K562 (cell line): ENCODE measurements around the gene TMEM143. TPM values are rescaled to one million over a fixed set of nuclear protein-coding genes. Genes with fewer than 3 reads are reported as not detected.

ENCODE experiments used
- ATAC-seq: fragments of 200-7000 bp; cut with Tn5 transposase; 3 replicates; pipeline ENCODE4 v1.9.1; 2020; ENCODE audit warnings: moderate library complexity
- BruUV-seq: library from RNA; stranded (reverse); fragments of 400-500 nt; replicated peaks from 2 replicates; lab custom pipeline; 2021; lab: Mats Ljungman, UMichigan
- CTCF ChIA-PET: fragments of 300-600 bp; formaldehyde crosslinking; extraction: SDS; loops from one replicate; lab custom pipeline; 2021; ENCODE audit warnings: low intra/inter-chr PET ratio; lab: Yijun Ruan, JAX
- POLR2A ChIA-PET: fragments of 300-600, 350-650 bp; sonication (Branson Sonifier 250); formaldehyde crosslinking; extraction: SDS; loops from one replicate; lab custom pipeline; 2021; ENCODE audit warnings: antibody characterized with exemption, inconsistent platforms; lab: Yijun Ruan, JAX
- DNase-seq, 4 experiments: peaks; one replicate each; pipeline versions ENCODE4 v3.0.0 to v3.0.0-alpha.2; 2011 to 2018; ENCODE audit warnings: low spot score in 3 of 4, mixed read lengths in 3 of 4; ENCODE audit errors: extremely low read depth in 1 of 4
- FAIRE-seq: peaks from 2 replicates; lab custom pipeline; 2011; peaks lifted over from hg19 to GRCh38; lab: Jason Lieb, UNC
- H2AFZ ChIP-seq: 2 replicates; pipeline ENCODE4 v1.6.0; 2011; ENCODE audit warnings: low read depth, low read length, control low read depth, inconsistent platforms
- H3K27ac ChIP-seq: fragments of 200-600 bp; 3 replicates; pipeline ENCODE4 v1.8.0; 2011; ENCODE audit warnings: low read depth, mild to moderate bottlenecking, control low read depth, inconsistent platforms, low read length, moderate library complexity, mixed read lengths; ENCODE audit errors: extremely low read depth
- H3K27me3 ChIP-seq, 2 experiments: fragments of 300-600 bp in 1 of 2; 2 replicates in 1 of 2; 3 replicates in 1 of 2; pipeline versions ENCODE4 v1.6.0 to v1.8.0; 2011; ENCODE audit warnings: inconsistent platforms in 2 of 2, low read length in 2 of 2, mild to moderate bottlenecking in 1 of 2, mixed read lengths in 1 of 2, moderate library complexity in 1 of 2; ENCODE audit not compliant: control insufficient read depth in 2 of 2, insufficient read depth in 2 of 2
- H3K36me3 ChIP-seq: fragments of 300-600 bp; 3 replicates; pipeline ENCODE4 v1.8.0; 2011; ENCODE audit warnings: mild to moderate bottlenecking, low read length, inconsistent platforms; ENCODE audit not compliant: control insufficient read depth, insufficient read depth
- H3K4me1 ChIP-seq, 2 experiments: fragments of 200-600 bp in 1 of 2; replicated peaks in 1 of 2; 2 replicates in 1 of 2; 3 replicates in 1 of 2; pipeline versions ENCODE4 v1.5.1 to v1.8.0; 2011; ENCODE audit warnings: inconsistent platforms in 2 of 2, low read length in 2 of 2, mild to moderate bottlenecking in 1 of 2, mixed read lengths in 1 of 2, moderate library complexity in 1 of 2; ENCODE audit not compliant: control insufficient read depth in 2 of 2, insufficient read depth in 2 of 2
- H3K4me2 ChIP-seq: 2 replicates; pipeline ENCODE4 v1.6.1; 2011; ENCODE audit warnings: low read length, control low read depth, inconsistent platforms, mixed read lengths; ENCODE audit not compliant: insufficient read depth
- H3K4me3 ChIP-seq: fragments of 200-600 bp; sonication (generic), shearing (Covaris generic); 2 replicates; pipeline ENCODE4 v1.5.1; 2016; ENCODE audit warnings: control low read depth, inconsistent platforms
- H3K79me2 ChIP-seq: fragments of 200-600 bp; 3 replicates; pipeline ENCODE4 v1.8.0; 2011; ENCODE audit warnings: low read length, inconsistent platforms; ENCODE audit not compliant: control insufficient read depth, insufficient read depth
- H3K9ac ChIP-seq, 2 experiments: 2 replicates each; pipeline versions ENCODE4 v1.6.0 to v1.6.1; 2011; ENCODE audit warnings: low read depth in 2 of 2, low read length in 2 of 2, control low read depth in 1 of 2, inconsistent platforms in 1 of 2, mild to moderate bottlenecking in 1 of 2, mixed read lengths in 1 of 2; ENCODE audit not compliant: insufficient read depth in 1 of 2
- H3K9me1 ChIP-seq: one replicate; pipeline ENCODE4 v1.6.0; 2011; ENCODE audit warnings: inconsistent platforms, mild to moderate bottlenecking, low read length, moderate library complexity; ENCODE audit not compliant: control insufficient read depth, insufficient read depth
- H3K9me3 ChIP-seq: replicated peaks from 2 replicates; pipeline ENCODE4 v1.5.1; 2011; ENCODE audit warnings: low read depth, low read length, inconsistent platforms; ENCODE audit not compliant: control insufficient read depth, insufficient read depth
- H4K20me1 ChIP-seq: replicated peaks from 2 replicates; pipeline ENCODE4 v1.6.1; 2011; ENCODE audit warnings: low read length, inconsistent platforms, mixed read lengths; ENCODE audit not compliant: control insufficient read depth, insufficient read depth
- CHCHD3 ChIP-seq: fragments of 250-450 bp; sonication (Bioruptor Pico); IDR thresholded peaks from 2 replicates; pipeline ENCODE4 v2.1.2; 2022; ENCODE audit warnings: mild to moderate bottlenecking
- ETV5 ChIP-seq: sonication (generic); formaldehyde crosslinking; IDR thresholded peaks from 2 replicates; pipeline ENCODE4 v1.4.0; 2020; ENCODE audit warnings: low read depth, mild to moderate bottlenecking, missing genetic modification reagents
- MITF ChIP-seq: IDR thresholded peaks from 2 replicates; pipeline ENCODE4 v1.6.1; 2014; ENCODE audit warnings: antibody characterized with exemption
- PTTG1 ChIP-seq: fragments of 450-650 bp; IDR thresholded peaks from 2 replicates; pipeline ENCODE4 v1.6.1; 2016; ENCODE audit warnings: low read depth, mild to moderate bottlenecking, missing genetic modification characterization, missing compliant biosample characterization
- ZNF644 ChIP-seq: fragments of 200-800 bp; sonication (Bioruptor generic); IDR thresholded peaks from 2 replicates; pipeline ENCODE4 v1.6.1; 2016; ENCODE audit warnings: low read depth, missing genetic modification characterization, missing compliant biosample characterization
- ZNF740 ChIP-seq, 3 experiments: fragments of 200-800 bp in 1 of 3; sonication (Bioruptor generic) in 1 of 3; sonication (generic) in 1 of 3; formaldehyde crosslinking in 1 of 3; IDR thresholded peaks; 2 replicates each; pipeline versions ENCODE4 v1.6.1 to v1.8.0; 2016 to 2022; ENCODE audit warnings: mild to moderate bottlenecking in 2 of 3, missing compliant biosample characterization in 2 of 3, missing genetic modification characterization in 2 of 3, missing genetic modification reagents in 1 of 3
- WGBS: fragments of 100-300 bp; shearing (Covaris generic); methylation state at CpG from one replicate; pipeline ENCODE4 v1.1.6; 2016; ENCODE audit warnings: low coverage, mixed read lengths; ENCODE audit not compliant: insufficient coverage; ENCODE audit errors: missing lambda C conversion rate; 5-methylcytosine and 5-hydroxymethylcytosine counted together
- in situ Hi-C: fragments of 300-500 bp; cut with MboI; formaldehyde crosslinking; loops from 4 replicates; pipeline ENCODE4 v1.15.0; 2018; ENCODE audit warnings: inconsistent platforms, mixed read lengths
- intact Hi-C: fragments of 100-400 bp; cut with micrococcal nuclease; formaldehyde crosslinking; loops from 2 replicates; pipeline ENCODE4 v1.14.2; 2022
- polyA plus RNA-seq, 8 experiments: library from polyadenylated mRNA; depleted of rRNA in 4 of 8; stranded (reverse) in 5 of 8; unstranded in 3 of 8; fragments of >200 nt; fragmentation: Nextera tagmentation in 2 of 8; fragmentation: Illumina TruSeq in 1 of 8; extraction: Ambion mirVana in 2 of 8; extraction: Trizol in 1 of 8; gene quantifications; 2 replicates each; pipeline versions ENCODE4 v1.2.1 to v1.2.3, GENCODE V29; 2011 to 2014; ENCODE audit warnings: inconsistent platforms in 1 of 8, missing spikeins in 1 of 8
- total RNA-seq, 7 experiments: library from RNA; depleted of rRNA in 6 of 7; stranded (reverse); fragments of >200 nt in 6 of 7; fragmentation: Illumina TruSeq in 2 of 7; extraction: Trizol in 2 of 7; gene quantifications; 2 replicates each; pipeline versions ENCODE4 v1.2.1 to v1.2.3, GENCODE V29; 2011 to 2021; ENCODE audit warnings: low replicate concordance in 1 of 7

TMEM143 gene
- total and polyA plus RNA-seq, 9 of the 15 experiments (the other 6 are each of a cell fraction or from before 2014, with no cell fraction given): 0.66 to 8.8 (median 4.3) TPM

GRCh38 chr19:48395499-48395898 is 31.8 kb upstream of the TMEM143 start:
- no peak overlapping the region for H3K4me3 ChIP-seq
- DNase-seq: no peak
- BruUV-seq: no TSS peak
- H3K4me2 ChIP-seq: no peak overlapping the region
- WGBS: 41% methylated on average over 5 of the region's 9 CpGs
- intact Hi-C loops: loop anchor here (10.0 kb wide), 2 partner anchors 71 to 99 kb away; partner anchors contain the start of gene EMP3
- TF ChIP-seq CHCHD3 (no peak), ZNF740 (CRISPR knock-in tag; IDR thresholded peaks at IDR 0.05) (peak; percentile 71; the same call in 1 of the 2 replicates), ZNF740 (tag; IDR thresholded peaks at IDR 0.05) (no peak)
- TF ChIP-seq, all 486 proteins: peak for 1
- Histone ChIP-seq H3K27ac (no peak overlapping the region), H3K9me1 (no peaks in the 10 kb centered on the region), H3K9me3 (no peaks in the 10 kb centered on the region), H4K20me1 (peaks cover 8% of the 10 kb centered on the region), H3K9ac (peak overlapping the region in 1 of 2 experiments; percentile 96; a peak in 1 of 4 replicates), H3K79me2 (peaks cover 33% of the 10 kb centered on the region), H3K4me1 (peaks cover 38 to 90% of the 10 kb centered on the region in 2 experiments), H3K27me3 (no peaks in the 10 kb centered on the region), H3K36me3 (peaks cover 2% of the 10 kb centered on the region; the same call in 2 of the 3 replicates), H2AFZ (no peak overlapping the region)
- no peak for FAIRE-seq
- CTCF ChIA-PET: no interaction called here
- in situ Hi-C loops: no loop called here
- no peak for ATAC-seq
- POLR2A ChIA-PET: interaction anchor here (0.5 to 0.6 kb wide), 4 partner anchors 26 to 665 kb away, joined by 3 read pairs; no protein-coding TSS in a partner anchor

- no peak for DNase-seq
- ChIA-PET POLR2A (interaction anchor here (0.5 to 0.6 kb wide), 3 partner anchors 25 to 665 kb away, joined by 3 read pairs; no protein-coding TSS in a partner anchor), CTCF (no interaction called here)
- H3K9me1 ChIP-seq: no peaks in the 10 kb centered on the region
- H3K79me2 ChIP-seq: peaks cover 33% of the 10 kb centered on the region
- no peak for ATAC-seq
- no peak overlapping the region for H3K4me2 ChIP-seq
- no peak for FAIRE-seq
- TF ChIP-seq MITF (no peak), ETV5 (CRISPR knock-in tag) (no peak), ZNF644 (no peak), PTTG1 (tag) (no peak)
- no peaks in the 10 kb centered on the region for H3K36me3 ChIP-seq
- H3K27ac ChIP-seq: no peak overlapping the region
- no peak overlapping the region for H3K4me3 ChIP-seq
- no peaks in the 10 kb centered on the region for H3K27me3 ChIP-seq
- no CpG with 5 or more reads among the region's 6 CpGs for WGBS
- no peaks in the 10 kb centered on the region for H3K9me3 ChIP-seq
- H2AFZ ChIP-seq: no peak overlapping the region
- peaks cover 34 to 90% of the 10 kb centered on the region in 2 experiments for H3K4me1 ChIP-seq
- no TSS peak for BruUV-seq
- H4K20me1 ChIP-seq: peaks cover 4% of the 10 kb centered on the region; the same call in 1 of the 2 replicates
- in situ Hi-C loops: no loop called here
- H3K9ac ChIP-seq: no peak overlapping the region; a peak in 1 of 4 replicates
- intact Hi-C loops: loop anchor here (10.0 kb wide), 2 partner anchors 70 to 100 kb away; partner anchors contain the start of gene EMP3
Measured at GRCh38 chr19:48395170-48395455, 31.4 kb upstream of the TMEM143 start.
